CD4-positive, alpha-beta T cell treated with Interleukin-12 subunit alpha and Interleukin-12 subunit beta, for 1 hour (primary cell): ENCODE data around the gene SLC6A7.
"Not testable (repeated sequence)": the region's sequence is repeated elsewhere in the genome, so short reads cannot be mapped to it uniquely, and the experiment has no call there.

ENCODE experiments used
- DNase-seq: peaks from one replicate; pipeline ENCODE4 v3.0.0-alpha.2; 2020

SLC6A7 gene

DNA sequence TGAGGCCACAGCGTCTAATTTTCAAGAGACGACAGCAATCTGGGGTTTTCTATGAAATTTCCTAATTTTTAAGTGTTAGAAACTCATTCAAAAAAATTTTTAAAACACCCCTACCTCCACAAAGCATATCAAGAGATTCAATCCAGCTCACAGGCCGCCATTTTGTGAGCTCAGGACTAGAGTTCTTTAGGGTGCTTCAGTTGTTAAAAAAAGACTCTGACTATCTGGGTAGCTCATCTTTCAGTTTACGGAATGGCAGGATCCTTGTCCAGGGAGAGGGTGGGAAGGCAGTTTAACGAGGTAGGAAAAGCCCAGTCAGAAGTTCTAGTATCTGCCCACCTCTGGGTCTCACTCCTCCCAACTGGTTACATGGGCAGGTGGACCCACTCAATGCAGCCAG is 56.6 kb downstream of the SLC6A7 start:
- no peak for DNase-seq

DNA sequence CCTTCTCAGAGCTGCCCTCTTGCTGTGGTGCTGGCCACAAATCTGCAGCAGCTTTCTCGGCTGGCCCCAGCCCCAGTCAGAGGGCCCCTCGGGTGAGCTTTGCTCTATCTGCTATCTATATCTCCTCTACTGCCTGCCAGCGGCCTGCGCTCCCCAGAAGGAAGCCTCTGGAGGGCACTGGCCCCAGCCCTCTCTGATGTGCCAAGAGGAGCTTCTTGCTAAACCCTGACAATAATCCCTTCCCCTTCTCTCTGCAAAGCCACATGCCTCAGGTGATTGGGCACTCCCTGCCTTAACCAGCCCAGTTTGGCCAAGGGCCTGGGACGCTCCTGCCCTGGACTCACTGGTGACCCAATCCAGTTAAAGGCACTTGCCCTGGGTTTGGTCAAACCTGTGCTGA is 57.0 kb downstream of the SLC6A7 start:
- DNase-seq, result no peak

GRCh38 chr5:150247726-150248125 is 57.9 kb downstream of the SLC6A7 start:
- no peak for DNase-seq

DNA sequence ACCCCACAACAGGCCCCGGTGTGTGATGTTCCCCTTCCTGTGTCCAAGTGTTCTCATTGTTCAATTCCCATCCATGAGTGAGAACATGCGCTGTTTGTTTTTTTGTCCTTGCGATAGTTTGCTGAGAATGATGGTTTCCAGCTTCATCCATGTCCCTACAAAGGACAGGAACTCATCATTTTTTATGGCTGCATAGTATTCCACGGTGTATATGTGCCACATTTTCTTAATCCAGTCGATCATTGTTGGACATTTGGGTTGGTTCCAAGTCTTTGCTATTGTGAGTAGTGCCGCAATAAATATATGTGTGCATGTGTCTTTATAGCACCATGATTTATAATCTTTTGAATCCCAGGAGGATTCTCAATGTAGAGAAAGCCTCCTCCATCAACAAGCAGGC is 58.6 kb downstream of the SLC6A7 start:
- not testable (repeated sequence) for DNase-seq

- DNase-seq, result no peak
Measured at GRCh38 chr5:150248946-150249345, 59.1 kb downstream of the SLC6A7 start.

DNA sequence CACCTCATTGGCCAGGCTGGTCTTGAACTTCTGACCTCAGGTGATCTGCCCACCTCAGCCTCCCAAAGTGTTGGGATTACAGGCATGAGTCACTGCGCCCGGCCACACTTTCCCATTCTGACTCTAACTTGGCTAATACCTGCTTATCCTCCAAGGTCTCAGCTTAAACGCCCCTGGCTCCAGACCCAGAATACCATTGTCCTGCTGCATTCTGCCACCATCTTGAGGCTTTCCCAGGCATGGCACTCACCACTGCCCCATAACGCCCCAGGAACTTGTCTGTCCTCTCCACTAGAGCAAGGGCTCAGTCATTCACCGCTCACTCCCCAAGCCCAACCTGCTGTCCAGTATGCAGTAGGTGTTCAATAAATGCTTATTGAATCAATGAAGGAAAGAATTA is 59.9 kb downstream of the SLC6A7 start:
- no peak for DNase-seq

GRCh38 chr5:150251504-150251903 is 61.6 kb downstream of the SLC6A7 start:
- DNase-seq, result no peak

GRCh38 chr5:150252489-150252888 is 62.6 kb downstream of the SLC6A7 start:
- DNase-seq, result no peak

DNA sequence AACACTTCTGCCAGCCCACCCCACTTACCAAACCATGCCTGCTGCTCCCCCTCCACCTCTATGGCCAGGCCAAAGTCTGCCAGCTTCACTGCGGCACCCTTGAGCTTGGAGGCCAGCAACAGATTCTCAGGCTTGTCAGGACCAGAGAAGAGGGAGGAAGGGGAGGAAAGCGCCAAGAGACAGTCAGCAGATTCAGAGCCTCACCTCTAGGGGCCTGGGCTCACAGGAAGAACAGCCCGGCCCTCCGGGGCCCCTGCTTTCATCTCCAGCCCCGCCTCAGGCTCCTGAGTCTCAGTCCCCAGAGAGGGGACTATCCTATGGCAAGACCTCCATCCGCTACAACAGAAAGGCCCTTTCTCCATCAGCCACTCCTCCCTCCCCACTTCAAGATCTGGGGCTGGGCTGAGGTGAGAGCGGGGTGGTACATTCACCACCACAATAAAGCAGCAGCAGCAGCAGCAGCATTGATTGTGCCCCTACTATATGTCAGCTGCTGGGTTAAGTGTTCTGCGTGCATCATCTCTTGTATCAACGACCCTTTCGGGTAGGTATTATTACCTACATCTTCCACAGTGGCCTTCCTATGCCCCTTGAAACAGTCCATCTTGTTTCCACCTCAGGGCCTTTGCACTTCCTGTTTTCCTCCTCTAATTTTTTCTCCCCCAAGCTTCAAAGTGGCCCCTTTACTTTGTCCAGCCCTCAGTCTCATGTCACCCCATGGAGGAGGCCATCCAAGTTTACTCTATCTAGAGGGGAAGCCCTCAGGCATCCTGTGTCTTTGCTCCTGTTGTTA is 63.8 kb downstream of the SLC6A7 start:
- DNase-seq, result no peak

- DNase-seq, result no peak
Measured at GRCh38 chr5:150254363-150254762, 64.5 kb downstream of the SLC6A7 start.

- DNase-seq, result no peak
Measured at GRCh38 chr5:150254774-150255173, 64.9 kb downstream of the SLC6A7 start.

DNA sequence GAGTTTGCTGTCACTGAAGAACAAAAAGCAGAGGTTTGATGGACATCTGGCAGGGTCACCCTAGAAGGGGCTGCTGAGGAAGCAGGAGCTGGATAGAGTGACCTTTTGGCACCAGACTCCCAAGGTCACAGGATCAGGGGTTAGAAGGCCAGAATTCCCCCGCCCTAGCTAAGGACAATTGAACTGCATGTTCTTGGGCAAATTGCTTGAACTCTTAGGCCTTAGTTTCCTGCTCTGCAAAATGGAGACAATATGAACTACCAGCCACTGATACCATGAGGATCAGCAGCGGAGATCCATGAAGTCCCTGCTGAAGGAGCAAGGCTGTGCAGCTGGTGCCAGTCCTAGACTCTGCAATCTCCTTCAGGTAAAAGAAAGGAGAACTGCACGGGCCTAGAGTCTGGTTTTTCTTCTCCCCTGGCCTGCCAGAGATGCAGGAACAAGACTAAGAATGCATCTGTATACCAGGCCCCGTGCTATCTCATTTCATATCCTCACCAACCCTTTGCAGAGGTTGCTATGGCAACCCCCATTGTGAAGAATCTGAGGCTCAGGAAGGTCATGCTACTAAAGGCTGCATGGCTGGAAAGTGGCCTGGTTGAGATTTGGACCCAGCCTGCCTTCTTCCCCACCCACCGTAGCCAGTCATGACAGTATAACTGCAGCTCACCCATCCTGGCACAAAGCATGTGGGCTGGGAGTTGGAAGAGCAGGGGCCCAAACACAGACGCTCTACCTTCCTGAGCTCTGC is 66.0 kb downstream of the SLC6A7 start:
- no peak for DNase-seq

- DNase-seq, result no peak
Measured at GRCh38 chr5:150256410-150257064, 66.7 kb downstream of the SLC6A7 start.

- DNase-seq, result no peak
Measured at GRCh38 chr5:150257424-150257823, 67.6 kb downstream of the SLC6A7 start.

GRCh38 chr5:150258130-150258529 is 68.3 kb downstream of the SLC6A7 start:
- DNase-seq, result no peak
